Measurements from ENCODE around the gene MAZ. TPM values are rescaled to one million over a fixed set of nuclear protein-coding genes. Genes with fewer than 3 reads are reported as not detected.

Gene MAZ
- polyA plus RNA-seq, 1 donor from 2014 or later: 147 TPM

GRCh38 chr16:29769507-29769906 is 36.8 kb upstream of the MAZ start:
- H3K79me2 ChIP-seq (replicated peaks; ENCODE audit: insufficient read depth, low read length): no peaks in the 10 kb centered on the region

GRCh38 chr16:29770250-29770929 is 35.9 kb upstream of the MAZ start:
- H3K9ac ChIP-seq (ENCODE audit: low read length): no peak overlapping the region
- no peaks in the 10 kb centered on the region for H3F3A ChIP-seq (ENCODE audit: insufficient read depth, low read length, poor library complexity, severe bottlenecking)
- no peaks in the 10 kb centered on the region for H3K79me2 ChIP-seq (replicated peaks; ENCODE audit: insufficient read depth, low read length)
- H3K27ac ChIP-seq (ENCODE audit: low read length): no peak overlapping the region
- no peak overlapping the region for H3K4me2 ChIP-seq (ENCODE audit: low read length)
- H3K9me2 ChIP-seq (ENCODE audit: insufficient read depth, low read length): no peaks in the 10 kb centered on the region
- H3K27me3 ChIP-seq (ENCODE audit: insufficient read depth, low read depth, low read length): no peaks in the 10 kb centered on the region
- no peaks in the 10 kb centered on the region for H3K36me3 ChIP-seq (ENCODE audit: insufficient read depth, low read length)
- H3K4me3 ChIP-seq (ENCODE audit: low read length): no peak overlapping the region
- H2AFZ ChIP-seq (ENCODE audit: low read depth, low read length): no peak overlapping the region
- no peaks in the 10 kb centered on the region for H3K9me3 ChIP-seq (ENCODE audit: low read length)
- H4K20me1 ChIP-seq (ENCODE audit: insufficient read depth): no peaks in the 10 kb centered on the region
- TF ChIP-seq MXI1 (conservative IDR thresholded peaks at IDR 0.05; ENCODE audit: poor library complexity, severe bottlenecking) (no peak), EP300 (conservative IDR thresholded peaks at IDR 0.05; ENCODE audit: poor library complexity, severe bottlenecking) (no peak), EZH2 (IDR thresholded peaks at IDR 0.05; ENCODE audit: borderline replicate concordance, insufficient read depth, low read length, poor library complexity, severe bottlenecking) (no peak), RAD21 (conservative IDR thresholded peaks at IDR 0.05) (no peak), CTCF (IDR thresholded peaks at IDR 0.05; ENCODE audit: poor library complexity, severe bottlenecking) (no peak), POLR2AphosphoS5 (IDR thresholded peaks at IDR 0.05) (no peak)

More at GRCh38 chr16:29769507-29769906, 36.8 kb upstream of the MAZ start:
- no peaks in the 10 kb centered on the region for H3F3A ChIP-seq (ENCODE audit: insufficient read depth, low read length, poor library complexity, severe bottlenecking)
- no peaks in the 10 kb centered on the region for H3K36me3 ChIP-seq (ENCODE audit: insufficient read depth, low read length)
- no peak overlapping the region for H3K4me3 ChIP-seq (ENCODE audit: low read length)
- H4K20me1 ChIP-seq (ENCODE audit: insufficient read depth): no peaks in the 10 kb centered on the region
- H3K9me3 ChIP-seq (ENCODE audit: low read length): no peaks in the 10 kb centered on the region
- no peak overlapping the region for H3K9ac ChIP-seq (ENCODE audit: low read length)
- H3K27me3 ChIP-seq (ENCODE audit: insufficient read depth, low read depth, low read length): no peaks in the 10 kb centered on the region
- no peak overlapping the region for H2AFZ ChIP-seq (ENCODE audit: low read depth, low read length)
- no peaks in the 10 kb centered on the region for H3K9me2 ChIP-seq (ENCODE audit: insufficient read depth, low read length)
- no peak overlapping the region for H3K4me2 ChIP-seq (ENCODE audit: low read length)
- TF ChIP-seq CTCF (IDR thresholded peaks at IDR 0.05; ENCODE audit: poor library complexity, severe bottlenecking) (no peak), POLR2AphosphoS5 (IDR thresholded peaks at IDR 0.05) (no peak), SMC3 (conservative IDR thresholded peaks at IDR 0.05; ENCODE audit: poor library complexity) (no peak), EZH2 (IDR thresholded peaks at IDR 0.05; ENCODE audit: borderline replicate concordance, insufficient read depth, low read length, poor library complexity, severe bottlenecking) (no peak), RAD21 (conservative IDR thresholded peaks at IDR 0.05) (no peak), REST (IDR thresholded peaks at IDR 0.05; ENCODE audit: borderline replicate concordance) (no peak), EP300 (conservative IDR thresholded peaks at IDR 0.05; ENCODE audit: poor library complexity, severe bottlenecking) (no peak), MXI1 (conservative IDR thresholded peaks at IDR 0.05; ENCODE audit: poor library complexity, severe bottlenecking) (no peak), TAF1 (IDR thresholded peaks at IDR 0.05; ENCODE audit: low read depth) (no peak)
- no peak overlapping the region for H3K27ac ChIP-seq (ENCODE audit: low read length)
